PC-3 (cell line): Measurements from ENCODE around the gene TCTN2.

ENCODE experiments used
- CTCF ChIP-seq: fragments of 300-600 bp; sonication (generic); conservative IDR thresholded peaks from 2 replicates; pipeline ENCODE4 v1.5.1; 2017; ENCODE audit warnings: antibody characterized with exemption, low read depth, mild to moderate bottlenecking, low read length
- EZH2 ChIP-seq: fragments of 300-600 bp; sonication (generic); IDR thresholded peaks from one replicate; pipeline ENCODE4 v1.6.1; 2017; ENCODE audit warnings: antibody characterized with exemption, mild to moderate bottlenecking, low read length; ENCODE audit not compliant: unreplicated experiment

DNA sequence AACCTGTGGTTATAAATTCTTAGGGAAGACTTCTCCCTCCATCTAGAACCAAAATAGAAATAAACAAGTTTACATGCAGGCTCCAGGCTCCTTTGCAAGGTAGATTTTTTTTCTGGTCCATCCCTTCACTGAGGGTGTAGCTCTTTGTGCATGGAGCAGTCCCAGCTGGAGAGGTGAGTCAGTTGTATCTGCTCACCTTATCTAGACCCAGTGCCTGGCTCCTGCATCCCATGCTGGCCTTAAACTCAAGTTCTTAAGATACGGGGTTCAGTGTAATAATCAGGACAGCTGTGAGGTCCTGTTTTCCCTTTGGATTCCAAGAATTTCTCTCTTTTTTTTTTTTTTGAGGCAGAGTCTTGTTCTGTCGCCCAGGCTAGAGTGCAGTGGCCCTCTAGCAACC, 56.0 kb downstream of the TCTN2 start:
- no peak for TF ChIP-seq CTCF
- TF ChIP-seq EZH2, result no peak
